GM18868 (cell line): ENCODE data around the gene RMDN2.

Source experiments
- ATAC-seq: cut with Tn5 transposase; IDR thresholded peaks from one replicate; pipeline ENCODE4 v1.9.1; 2021; ENCODE audit warnings: mild to moderate bottlenecking, moderate library complexity; ENCODE audit not compliant: unreplicated experiment

Gene RMDN2, protein sequence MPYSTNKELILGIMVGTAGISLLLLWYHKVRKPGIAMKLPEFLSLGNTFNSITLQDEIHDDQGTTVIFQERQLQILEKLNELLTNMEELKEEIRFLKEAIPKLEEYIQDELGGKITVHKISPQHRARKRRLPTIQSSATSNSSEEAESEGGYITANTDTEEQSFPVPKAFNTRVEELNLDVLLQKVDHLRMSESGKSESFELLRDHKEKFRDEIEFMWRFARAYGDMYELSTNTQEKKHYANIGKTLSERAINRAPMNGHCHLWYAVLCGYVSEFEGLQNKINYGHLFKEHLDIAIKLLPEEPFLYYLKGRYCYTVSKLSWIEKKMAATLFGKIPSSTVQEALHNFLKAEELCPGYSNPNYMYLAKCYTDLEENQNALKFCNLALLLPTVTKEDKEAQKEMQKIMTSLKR

DNA sequence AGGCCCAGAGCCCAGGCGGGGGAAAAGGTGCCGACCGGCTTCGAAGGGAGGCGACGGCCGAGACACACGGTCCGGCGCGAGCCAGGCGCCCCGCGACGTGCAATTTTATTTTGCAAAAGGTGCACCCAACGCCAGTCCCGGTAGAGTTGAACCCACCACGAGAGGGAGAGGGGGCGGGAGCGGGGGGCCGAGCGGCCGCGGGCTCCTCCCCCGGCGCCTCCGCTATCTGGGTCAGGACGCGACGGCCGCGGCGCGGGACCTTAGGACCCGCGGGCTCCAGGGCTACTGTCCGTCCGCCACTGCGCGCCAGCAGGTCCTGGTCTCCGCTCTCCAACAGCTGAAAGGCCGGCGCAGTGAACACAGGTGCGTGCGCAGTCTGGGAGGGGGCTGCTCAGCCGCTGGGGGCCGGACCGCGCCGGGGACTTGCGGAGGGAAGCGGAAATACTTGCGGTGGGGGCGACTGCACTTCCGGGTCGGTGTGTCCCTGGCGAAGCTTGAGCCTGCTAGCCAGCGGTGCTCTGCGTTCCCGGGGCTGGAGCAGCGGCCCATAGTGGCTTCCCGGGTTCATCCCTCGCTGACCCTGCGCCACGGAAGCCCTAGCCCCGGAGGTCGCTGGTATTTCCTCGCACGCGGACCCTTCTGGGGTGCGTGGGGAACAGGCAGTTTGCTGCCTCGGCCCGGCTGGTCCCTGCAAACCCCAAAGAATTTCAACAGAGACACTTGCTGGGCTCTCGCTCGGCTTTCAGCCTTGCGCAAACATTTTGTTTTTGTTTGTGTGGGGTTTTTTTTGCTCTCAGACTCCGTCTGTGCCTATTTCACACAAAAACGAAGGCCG, at the start of gene RMDN2:
TSS of gene RMDN2 (plus strand) at position 225 of the 835 bp plus-strand sequence. CDS start 3,991 bp downstream, outside the sequence.
- ATAC-seq, result peak; percentile 90

DNA sequence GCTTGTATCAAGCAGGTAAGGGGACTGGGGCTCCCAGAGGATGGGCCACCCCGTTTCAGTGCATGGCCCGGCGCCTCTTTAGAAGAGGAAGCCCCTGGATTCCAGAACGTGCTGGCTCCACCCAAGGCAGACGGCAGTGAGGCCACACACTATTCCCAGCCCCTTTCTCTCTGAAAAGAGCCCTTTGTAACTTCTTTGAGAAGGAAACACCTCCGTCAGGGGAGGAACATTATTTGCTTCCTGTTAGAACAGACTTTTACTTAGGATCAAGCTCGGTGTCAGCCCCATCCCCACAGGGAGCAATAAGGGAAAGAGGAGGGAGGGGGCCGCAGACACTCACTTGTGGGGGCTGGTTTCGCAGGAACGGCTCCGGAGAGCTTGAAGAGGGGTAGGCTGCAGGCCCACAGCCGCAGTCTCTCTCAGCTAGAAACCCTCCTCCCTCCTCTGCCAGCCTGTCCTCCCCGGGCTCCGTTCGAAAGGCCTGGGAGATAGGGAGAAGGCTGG, 49.6 kb upstream of the RMDN2 start:
- ATAC-seq, result no peak

DNA sequence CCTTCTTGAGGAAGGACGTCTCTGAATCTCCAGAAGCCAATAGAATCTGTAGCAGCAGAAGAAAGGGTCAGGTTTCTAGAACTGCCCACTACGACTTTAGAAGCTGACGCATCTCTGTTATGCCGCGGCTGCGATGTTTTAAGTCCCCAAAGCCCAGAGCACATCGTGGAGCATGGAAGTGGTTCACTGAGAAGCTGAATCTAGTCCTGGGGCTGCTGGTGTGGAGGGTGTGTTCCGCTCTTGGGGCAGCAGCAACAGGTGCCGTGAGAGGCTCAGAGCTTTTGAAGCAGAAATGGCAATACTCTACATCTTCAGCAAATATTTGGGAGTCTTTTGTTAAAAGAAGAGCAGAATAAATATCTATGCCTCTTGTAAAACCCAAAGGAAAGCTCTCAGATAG, 48.9 kb upstream of the RMDN2 start:
- ATAC-seq, result no peak

DNA sequence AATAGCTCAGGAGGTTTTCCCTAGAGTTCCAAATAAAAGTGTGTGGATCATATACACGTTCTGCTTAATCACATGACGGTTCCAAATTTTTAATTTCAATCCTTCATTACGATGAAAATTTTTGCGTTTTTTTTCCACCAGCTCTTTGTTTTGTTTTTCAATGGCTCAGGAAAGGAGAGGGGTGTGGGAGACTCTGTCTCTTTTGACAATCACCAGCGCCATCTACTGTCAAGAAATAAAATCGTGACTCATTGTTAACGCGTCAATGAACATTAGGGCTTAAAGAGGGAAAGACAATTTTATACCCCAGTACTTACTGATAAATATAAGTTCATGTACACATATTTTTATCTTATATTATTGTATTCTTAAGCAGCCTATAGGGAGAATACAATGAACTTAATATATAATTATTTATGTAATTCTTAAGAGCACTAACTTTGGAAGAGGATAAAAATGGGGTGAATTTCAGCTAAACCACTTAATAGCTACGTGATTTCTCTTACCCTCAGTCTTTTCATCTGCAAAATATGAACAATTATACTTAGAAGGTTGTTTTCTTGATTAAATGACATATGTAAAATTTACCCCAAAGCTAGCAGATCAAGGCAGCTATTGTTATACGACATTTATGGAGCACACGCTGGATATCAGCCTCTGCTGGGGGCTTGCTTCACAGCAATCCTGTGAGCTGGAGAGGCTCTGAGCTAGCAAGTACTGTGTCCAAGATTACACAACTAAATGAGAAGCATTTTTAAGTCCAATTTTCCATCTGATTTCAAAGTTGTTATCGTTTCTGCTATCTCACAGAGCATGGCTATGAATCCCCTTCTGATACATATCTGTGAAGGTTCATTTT, 47.4 kb upstream of the RMDN2 start:
- no peak for ATAC-seq

DNA sequence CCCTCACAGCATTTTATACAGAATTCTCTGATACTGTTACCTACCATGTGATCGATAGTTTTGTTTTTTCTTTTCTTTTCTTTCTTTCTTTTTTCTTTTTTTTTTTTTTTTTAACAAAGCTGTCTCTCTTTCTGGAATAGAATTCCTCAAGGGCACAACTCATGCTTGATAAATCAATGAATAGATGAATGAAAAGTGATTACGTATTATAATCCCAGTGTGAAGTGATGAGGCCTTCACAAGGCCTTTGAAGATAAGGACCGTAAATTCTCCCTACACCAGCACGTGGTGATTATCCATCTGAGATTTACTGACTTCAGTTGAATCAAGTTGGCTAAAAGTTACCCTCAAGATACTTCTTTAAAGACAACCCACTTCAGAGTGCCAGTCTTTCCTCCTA, 46.6 kb upstream of the RMDN2 start:
- no peak for ATAC-seq

DNA sequence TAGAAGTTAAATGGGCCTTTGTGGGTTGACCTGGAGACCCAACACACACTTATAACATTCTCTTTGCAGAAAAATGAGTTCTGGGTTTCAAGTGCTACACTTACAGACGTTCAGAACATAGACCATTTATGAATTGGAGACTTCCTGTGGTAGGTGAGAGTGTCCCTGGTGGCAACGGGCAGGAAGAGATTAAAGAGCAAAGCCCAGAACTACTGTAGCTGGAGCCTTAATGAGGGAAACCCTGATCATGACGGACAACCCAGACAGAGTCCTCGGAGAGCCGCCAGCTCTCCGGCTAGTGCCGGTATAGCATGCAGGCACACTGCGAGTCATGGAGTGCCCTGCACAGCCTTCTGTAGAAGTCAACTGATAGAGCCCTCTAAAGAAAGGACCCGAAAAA, 44.5 kb upstream of the RMDN2 start:
- peak; percentile 47 for ATAC-seq

DNA sequence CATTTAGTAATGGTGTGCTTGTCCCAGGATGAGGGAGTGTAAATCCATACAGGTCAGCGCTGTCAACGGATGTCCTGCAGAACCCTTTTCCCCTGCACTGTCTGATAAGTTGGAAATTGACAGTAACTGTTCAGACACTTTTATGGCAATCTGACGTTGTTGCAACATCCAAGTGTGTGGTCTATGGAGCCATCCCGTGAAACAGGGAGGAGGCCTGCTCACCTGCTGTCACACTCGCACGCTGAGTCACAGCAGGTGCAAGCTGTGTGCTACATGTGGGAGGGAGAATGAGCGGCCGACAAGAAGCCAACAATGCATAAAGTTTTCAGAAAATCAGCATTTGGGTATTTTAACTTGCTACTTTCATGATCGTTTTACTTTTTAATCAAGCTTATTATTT, 43.7 kb upstream of the RMDN2 start:
- ATAC-seq, result no peak

DNA sequence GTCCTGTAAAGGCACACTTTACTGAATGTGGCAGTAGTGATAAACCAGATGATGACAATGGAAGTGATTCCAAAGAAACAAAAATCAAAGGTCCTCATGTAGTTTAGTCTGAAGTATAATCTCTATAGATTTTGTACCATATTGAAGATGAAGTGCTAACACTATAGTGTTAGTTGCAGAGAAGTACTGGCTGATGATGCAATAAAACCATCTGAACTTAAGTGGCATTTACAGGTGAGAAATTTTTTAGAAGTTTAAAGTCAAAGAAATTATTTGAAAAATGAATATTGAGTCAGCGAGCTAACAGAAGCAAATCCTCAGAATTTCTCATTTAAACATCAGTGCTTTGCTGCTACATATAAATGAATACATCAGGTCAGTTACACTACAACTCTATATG, 43.1 kb upstream of the RMDN2 start:
- ATAC-seq, result no peak

DNA sequence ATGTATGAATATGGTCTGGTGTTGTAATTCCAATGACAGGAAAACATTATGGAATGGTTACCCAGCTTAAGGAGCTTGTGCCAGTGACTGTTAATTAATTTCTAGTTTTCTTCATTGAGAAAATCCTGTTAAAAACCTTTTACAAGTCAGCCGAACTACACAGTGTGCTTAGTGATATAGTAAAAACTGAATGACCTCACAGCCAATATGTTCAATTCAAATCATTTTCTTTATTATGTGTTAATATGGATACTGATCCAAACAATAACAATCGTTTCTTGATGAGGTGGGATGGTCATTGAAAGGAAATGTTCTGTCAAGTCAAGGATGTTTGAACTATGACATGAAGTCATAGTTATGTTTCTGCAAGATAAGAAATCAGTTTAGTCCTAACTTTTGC, 41.6 kb upstream of the RMDN2 start:
- no peak for ATAC-seq

DNA sequence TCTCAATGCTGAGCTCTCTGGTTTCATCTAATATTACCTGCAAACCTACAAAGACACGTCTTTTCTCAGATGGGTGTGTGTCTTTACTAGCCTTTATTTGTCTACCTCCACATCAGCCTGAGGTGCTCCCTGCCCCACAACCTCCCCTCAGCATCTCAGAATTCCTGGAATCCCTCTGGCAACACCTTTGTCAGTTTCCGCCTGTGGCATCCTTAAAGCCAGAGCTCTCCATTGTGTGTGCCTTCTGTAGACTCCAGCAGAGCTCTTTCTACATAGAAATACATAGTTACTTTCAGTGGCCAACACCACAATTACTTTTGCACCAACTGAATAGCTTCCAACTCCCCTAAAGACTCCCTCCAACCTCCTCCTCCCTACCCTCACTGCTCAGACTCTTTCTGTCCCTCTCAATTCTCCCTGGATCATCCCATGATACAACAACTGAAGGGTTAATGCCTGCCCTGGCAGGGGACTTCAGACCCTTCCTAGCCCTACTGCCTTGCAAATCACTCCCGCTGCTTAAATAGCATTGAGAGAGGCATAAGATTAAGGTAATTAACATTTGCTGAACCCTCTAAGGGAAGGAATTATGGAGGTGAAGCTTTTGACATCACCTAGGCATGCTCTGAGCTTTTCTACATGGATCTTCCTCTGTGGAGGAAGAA, 39.6 kb upstream of the RMDN2 start:
- no peak for ATAC-seq

DNA sequence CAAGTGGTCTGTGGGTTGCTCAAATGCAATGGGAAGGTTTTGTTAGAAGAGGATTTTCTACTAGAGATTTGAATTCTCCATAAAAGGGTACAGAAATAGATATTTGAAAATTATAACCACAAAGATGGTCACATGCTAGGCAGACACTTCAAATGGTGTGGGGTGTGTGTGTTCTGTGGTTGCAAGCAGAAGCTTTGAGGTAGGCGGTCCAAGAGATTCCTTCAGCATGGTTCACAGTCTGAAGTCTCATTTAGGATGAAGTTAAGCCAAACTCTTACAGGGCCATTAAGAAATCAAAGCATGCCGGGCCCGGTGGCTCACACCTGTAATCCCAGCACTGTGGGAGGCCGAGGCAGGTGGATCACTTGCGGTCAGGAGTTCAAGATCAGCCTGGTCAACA, 38.3 kb upstream of the RMDN2 start:
- no peak for ATAC-seq

DNA sequence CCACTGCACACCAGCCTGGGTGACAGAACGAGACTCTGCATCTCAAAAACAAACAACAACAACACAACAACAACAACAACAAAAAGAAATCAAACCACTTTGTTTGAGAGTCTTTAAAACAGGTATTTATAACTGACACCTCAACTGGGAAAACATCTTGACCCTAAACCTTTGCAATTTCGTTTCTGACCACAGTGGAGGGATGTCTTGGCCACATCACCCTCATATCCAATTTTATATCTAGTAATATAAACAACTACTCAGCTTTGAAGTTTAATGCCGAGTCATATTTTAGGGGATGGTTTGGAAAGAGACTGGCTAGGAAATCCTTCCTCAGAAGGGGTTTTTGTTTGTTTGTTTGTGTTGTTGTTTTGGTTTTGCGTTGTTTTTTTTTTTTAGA, 37.8 kb upstream of the RMDN2 start:
- no peak for ATAC-seq

DNA sequence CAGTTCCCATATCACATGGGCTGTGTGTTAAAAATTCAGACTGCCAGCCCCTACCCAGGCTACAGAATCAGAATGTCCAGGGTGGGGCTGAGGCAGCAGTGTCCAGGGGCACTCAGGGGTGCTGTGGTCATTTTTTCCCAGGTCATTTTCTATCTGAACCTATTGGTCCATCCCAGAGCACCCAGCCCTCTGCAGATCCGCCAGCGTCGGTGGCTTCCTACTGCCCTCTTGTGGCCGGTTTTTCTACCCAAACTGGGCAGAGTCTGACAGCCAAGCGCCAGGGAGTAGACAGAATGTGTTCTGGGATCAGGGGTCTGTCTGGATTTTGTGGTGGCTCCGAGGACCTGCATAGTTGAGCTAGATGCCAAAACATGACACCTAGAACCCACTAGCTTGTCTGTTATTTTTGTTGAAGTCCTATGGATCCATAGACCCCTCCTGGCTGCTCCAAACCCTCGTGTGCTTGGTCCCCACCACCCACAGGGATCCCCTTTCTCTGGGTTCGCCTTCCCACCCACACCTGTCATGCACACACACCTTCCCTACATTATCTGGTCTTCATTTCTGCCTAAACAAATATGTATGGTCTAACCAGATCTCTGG, 34.1 kb upstream of the RMDN2 start:
- ATAC-seq, result peak; percentile 38

DNA sequence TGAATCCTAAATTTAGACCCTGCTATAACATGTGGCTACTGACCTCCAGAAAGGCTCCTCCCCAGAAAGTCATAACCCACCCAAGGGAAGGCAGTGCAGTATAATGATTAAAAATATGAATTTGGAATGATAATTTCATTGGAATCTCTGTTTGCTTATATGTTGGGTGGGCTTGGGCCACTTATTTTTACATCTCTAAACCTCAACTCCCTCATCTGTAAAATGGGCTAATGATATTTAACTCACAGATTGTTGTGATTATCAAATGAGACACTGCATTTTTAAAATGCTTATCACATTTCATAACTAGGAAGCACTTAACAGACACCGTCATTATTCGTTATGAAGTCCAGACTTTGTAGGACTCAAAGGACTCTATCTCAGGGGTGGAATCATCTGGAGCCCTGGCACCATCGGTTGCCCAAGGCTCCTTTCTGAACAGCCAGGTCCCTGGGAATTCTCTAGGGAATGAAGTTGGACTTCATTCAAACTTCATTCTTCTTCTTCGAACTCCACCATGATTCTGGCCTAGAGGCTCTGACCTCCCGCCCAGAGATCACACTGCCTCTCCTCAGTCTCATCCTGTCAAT, 33.1 kb upstream of the RMDN2 start:
- no peak for ATAC-seq

DNA sequence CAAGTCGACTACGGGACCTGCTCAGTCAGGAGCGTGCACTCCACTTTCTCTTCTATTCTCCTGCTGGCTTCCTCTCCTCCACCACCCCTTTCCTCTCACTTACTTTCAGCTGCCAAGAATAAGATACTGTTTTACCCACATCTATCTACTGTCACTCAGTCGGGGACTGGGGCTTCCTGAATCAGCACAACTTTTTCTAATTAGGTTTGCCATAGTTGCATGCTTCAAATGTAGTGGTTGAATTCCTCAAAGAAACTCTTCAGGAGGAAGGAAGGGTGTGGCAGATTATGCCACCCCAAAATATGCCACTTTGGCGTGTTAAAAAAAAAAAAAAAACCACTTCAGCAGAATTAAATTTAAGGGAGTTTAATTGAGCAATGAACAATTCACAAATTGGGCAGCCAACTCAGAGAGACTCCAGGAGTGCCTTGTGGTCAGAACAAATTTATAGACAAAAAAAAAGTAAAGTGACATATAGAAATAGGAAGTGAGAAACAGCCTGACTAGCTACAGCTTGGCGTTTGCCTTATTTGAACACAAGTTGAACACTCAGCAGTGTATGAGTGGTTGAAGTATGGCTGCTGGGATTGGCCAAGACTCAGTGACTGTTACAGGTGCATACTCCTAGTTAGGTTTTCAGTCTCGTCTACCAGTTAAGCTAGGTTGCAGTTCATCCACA, 32.5 kb upstream of the RMDN2 start:
- ATAC-seq, result peak; percentile 77

DNA sequence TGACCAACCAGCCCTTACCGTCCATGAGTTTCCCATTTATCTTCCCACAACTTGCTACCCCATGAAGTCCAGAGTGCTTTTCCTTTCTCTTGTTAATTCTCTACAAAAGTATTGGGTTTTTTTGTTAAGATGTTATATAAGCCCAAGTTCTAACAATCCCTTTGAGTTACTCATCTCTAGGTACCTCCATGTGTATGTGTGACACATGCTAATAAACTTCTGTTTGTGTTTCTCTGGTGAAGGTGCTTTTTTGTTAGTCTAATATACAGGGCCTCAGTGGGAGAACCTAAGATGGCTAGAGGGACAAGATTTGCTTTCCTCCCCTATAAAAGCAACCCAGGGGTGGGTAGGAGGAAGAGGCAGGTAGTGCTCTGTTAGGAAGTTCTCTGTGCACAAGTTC, 31.8 kb upstream of the RMDN2 start:
- no peak for ATAC-seq

DNA sequence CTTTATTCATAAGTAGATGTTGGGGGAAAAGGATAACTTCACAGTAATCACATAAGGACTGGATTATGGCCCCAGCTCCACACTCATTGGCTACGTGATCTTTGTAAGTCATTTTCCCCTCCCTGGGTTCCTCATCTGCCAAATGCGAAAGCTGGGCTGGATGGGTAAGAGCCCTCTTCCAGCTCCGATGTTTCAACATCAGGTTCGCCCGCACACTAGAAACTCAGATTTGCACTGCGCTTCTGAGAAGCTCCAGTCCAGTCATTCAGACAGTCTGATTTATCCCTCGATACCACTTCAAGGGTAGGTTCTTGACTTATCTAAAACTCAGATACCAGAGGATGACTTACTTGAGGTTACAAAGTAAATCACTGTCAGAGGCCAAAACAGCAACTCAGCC, 31.0 kb upstream of the RMDN2 start:
- ATAC-seq, result no peak

DNA sequence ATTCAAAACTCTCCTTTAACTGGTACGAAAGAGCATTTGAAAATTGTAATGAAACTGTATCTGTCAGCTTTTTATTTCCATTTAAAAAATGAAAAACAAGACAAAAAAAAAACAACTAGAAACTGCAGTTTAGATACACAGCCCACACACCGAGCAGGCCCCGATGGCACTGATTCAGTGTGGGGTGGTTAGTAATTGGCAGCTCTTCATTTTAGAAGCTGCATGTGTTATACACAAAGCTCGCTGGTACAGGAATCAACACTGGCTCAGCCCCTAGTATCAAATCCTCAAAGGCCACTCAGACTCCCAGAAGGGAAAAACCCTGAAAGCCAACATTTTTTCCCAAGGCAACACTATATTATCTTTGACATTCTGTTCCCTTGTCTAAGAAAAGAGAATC, 30.5 kb upstream of the RMDN2 start:
- no peak for ATAC-seq

DNA sequence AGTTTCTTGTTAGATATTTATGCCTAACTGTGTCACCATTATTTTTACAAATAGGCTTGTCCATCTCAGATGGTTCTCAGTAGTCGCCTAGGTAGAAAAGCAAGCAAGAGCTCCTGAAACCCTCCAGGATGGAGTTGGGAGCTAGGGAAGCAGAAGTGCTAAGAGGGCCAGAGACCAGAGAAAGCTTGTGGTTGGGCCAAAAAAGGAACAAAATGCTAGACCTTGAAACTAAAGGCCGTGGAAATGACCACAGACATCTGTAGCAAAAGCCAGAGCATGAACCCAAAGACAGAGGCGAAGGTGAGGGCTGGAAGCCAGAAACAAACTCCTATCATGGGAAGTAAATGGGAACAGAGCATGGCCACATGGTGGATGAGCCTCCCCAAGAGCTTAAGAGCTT, 29.9 kb upstream of the RMDN2 start:
- ATAC-seq, result no peak
